IPS-15b (cell line): Measurements from ENCODE around the gene GMDS.

Source experiments
- H3K27me3 ChIP-seq: one replicate; pipeline ENCODE4 v1.6.1; 2013; ENCODE audit warnings: low read length; ENCODE audit not compliant: control insufficient read depth, insufficient read depth
- H3K36me3 ChIP-seq: one replicate; pipeline ENCODE4 v1.6.1; 2013; ENCODE audit warnings: low read length; ENCODE audit not compliant: control insufficient read depth, insufficient read depth
- H3K4me1 ChIP-seq: one replicate; pipeline ENCODE4 v1.6.1; 2013; ENCODE audit warnings: mild to moderate bottlenecking, low read length; ENCODE audit not compliant: control insufficient read depth, insufficient read depth
- H3K4me3 ChIP-seq: one replicate; pipeline ENCODE4 v1.5.1; 2013; ENCODE audit warnings: low read depth, low read length
- H3K9ac ChIP-seq: one replicate; pipeline ENCODE4 v1.6.1; 2013; ENCODE audit warnings: low read depth, mild to moderate bottlenecking, low read length
- H3K9me3 ChIP-seq: one replicate; pipeline ENCODE4 v1.6.1; 2013; ENCODE audit warnings: mild to moderate bottlenecking, low read length; ENCODE audit not compliant: control insufficient read depth, insufficient read depth

The GMDS gene

GRCh38 chr6:1869769-1870168, 375.6 kb downstream of the GMDS start:
- Histone ChIP-seq H3K9ac (no peak overlapping the region), H3K9me3 (no peaks in the 10 kb centered on the region), H3K4me1 (peaks cover 31% of the 10 kb centered on the region), H3K36me3 (no peaks in the 10 kb centered on the region), H3K27me3 (no peaks in the 10 kb centered on the region), H3K4me3 (no peak overlapping the region)

DNA sequence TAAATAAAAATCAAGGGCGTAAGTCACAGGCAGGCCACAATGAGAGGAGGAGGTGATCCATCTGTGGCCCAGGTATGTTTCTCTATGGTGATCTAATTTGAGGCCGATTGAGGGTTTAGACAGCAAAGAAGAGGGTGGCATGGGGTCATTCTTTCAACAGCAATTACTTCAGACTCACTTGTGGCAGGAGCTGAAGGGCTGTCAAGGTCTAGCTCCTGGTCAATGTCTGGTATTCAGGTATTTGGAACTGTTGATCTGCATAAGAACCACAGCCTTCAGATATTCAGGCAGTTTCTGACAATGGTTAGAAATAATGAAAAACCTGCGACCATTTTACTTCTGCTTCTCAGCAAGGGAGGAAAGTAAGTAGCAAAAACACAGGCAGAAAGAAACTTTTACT, 376.1 kb downstream of the GMDS start:
- Histone ChIP-seq H3K4me3 (no peak overlapping the region), H3K4me1 (peaks cover 33% of the 10 kb centered on the region), H3K36me3 (no peaks in the 10 kb centered on the region), H3K9me3 (no peaks in the 10 kb centered on the region), H3K27me3 (no peaks in the 10 kb centered on the region), H3K9ac (no peak overlapping the region)

DNA sequence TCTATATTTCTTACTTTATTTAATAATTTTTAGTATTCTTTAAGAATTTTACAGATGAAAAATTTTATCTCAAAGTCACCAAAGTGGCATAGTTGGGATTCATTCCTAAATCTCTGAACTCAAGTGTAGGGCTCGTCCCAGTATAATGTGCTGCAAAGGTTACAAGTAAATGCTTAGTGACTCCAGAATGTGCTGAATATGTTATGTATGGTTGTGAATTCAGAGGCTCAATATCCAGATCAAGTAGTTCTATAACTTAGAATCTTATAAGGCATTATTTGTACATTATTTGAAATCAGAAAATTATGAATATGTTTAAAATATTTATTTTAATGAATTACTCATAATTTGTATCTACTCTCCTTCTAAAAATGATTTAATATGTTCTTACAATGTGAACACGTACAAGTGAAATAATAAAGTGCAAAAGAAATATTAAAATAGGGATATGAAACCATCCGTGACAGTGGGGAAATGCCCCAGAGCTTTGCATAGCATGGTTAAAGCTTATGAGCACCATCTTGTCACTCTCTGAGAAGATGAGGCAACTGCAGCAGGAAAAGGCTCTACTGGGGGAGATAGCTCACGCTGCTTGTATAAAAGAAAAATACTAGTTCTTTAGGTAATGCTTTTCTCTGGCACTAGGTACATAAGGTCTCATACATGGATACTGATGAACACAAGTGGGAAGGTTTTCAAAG, 376.7 kb downstream of the GMDS start:
- no peaks in the 10 kb centered on the region for H3K27me3 ChIP-seq
- H3K9ac ChIP-seq = no peak overlapping the region
- no peaks in the 10 kb centered on the region for H3K36me3 ChIP-seq
- no peak overlapping the region for H3K4me3 ChIP-seq
- peaks cover 33% of the 10 kb centered on the region for H3K4me1 ChIP-seq
- H3K9me3 ChIP-seq = no peaks in the 10 kb centered on the region

GRCh38 chr6:1867197-1867596, 378.2 kb downstream of the GMDS start:
- Histone ChIP-seq H3K9ac (no peak overlapping the region), H3K4me3 (no peak overlapping the region), H3K4me1 (peaks cover 29% of the 10 kb centered on the region)

GRCh38 chr6:1865585-1865984, 379.8 kb downstream of the GMDS start:
- H3K36me3 ChIP-seq = no peaks in the 10 kb centered on the region
- H3K4me3 ChIP-seq = no peak overlapping the region
- H3K4me1 ChIP-seq = peaks cover 24% of the 10 kb centered on the region
- no peaks in the 10 kb centered on the region for H3K27me3 ChIP-seq
- no peaks in the 10 kb centered on the region for H3K9me3 ChIP-seq
- no peak overlapping the region for H3K9ac ChIP-seq

More at GRCh38 chr6:1867197-1867596, 378.2 kb downstream of the GMDS start:
- H3K27me3 ChIP-seq = no peaks in the 10 kb centered on the region
- H3K9me3 ChIP-seq = no peaks in the 10 kb centered on the region
- no peaks in the 10 kb centered on the region for H3K36me3 ChIP-seq

GRCh38 chr6:1864496-1864895, 380.9 kb downstream of the GMDS start:
- Histone ChIP-seq H3K9ac (no peak overlapping the region), H3K4me3 (no peak overlapping the region), H3K4me1 (peaks cover 16% of the 10 kb centered on the region), H3K27me3 (no peaks in the 10 kb centered on the region), H3K9me3 (no peaks in the 10 kb centered on the region), H3K36me3 (no peaks in the 10 kb centered on the region)

- H3K4me1 ChIP-seq = peaks cover 10% of the 10 kb centered on the region
- no peak overlapping the region for H3K4me3 ChIP-seq
- H3K9me3 ChIP-seq = no peaks in the 10 kb centered on the region
- no peak overlapping the region for H3K9ac ChIP-seq
- no peaks in the 10 kb centered on the region for H3K36me3 ChIP-seq
- H3K27me3 ChIP-seq = no peaks in the 10 kb centered on the region
Observed at GRCh38 chr6:1862411-1862810, 383.0 kb downstream of the GMDS start.

GRCh38 chr6:1860756-1861348, 384.6 kb downstream of the GMDS start:
- no peaks in the 10 kb centered on the region for H3K36me3 ChIP-seq
- H3K9ac ChIP-seq = no peak overlapping the region
- H3K4me1 ChIP-seq = peaks cover 11% of the 10 kb centered on the region
- no peaks in the 10 kb centered on the region for H3K9me3 ChIP-seq
- no peak overlapping the region for H3K4me3 ChIP-seq
- H3K27me3 ChIP-seq = no peaks in the 10 kb centered on the region

DNA sequence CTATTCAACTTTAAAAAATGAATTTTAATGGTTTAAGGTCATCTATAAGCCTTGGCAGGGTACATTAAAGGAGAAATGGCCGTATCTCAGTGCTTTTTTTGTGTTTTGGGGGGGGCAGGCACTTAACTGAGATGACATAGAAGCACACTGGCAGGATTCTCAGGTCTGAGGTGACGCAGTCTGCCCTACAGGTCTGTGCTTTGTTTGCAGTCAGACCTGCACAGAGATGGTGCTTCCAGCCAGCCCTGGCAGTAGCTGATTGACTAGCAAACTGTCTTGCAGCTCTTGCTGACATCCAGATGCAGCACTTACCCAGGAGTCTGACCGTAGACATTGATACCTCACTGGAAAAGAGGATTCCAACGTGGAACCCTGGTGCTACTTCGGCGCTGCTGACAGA, 386.5 kb downstream of the GMDS start:
- H3K4me3 ChIP-seq = no peak overlapping the region
- H3K36me3 ChIP-seq = no peaks in the 10 kb centered on the region
- H3K27me3 ChIP-seq = no peaks in the 10 kb centered on the region
- no peak overlapping the region for H3K9ac ChIP-seq
- H3K4me1 ChIP-seq = peaks cover 6% of the 10 kb centered on the region
- no peaks in the 10 kb centered on the region for H3K9me3 ChIP-seq

DNA sequence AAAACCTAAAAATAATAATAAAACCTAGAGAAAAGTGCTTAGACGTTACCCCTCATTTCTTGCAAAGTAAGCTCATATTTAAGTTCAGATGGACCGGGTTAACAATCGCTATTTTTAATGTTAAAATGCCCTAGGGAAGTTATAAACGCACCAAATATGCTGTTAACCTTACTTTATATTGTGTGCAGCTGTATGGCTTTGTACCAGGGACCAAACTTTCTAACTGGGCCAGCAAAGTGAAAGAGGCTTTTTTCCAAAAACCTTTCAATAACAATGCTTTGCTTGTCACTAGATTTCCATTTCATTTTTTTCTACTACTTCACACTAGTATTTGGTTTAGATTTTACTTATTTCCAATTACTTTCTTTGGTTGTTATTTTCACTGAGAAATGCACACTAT, 387.2 kb downstream of the GMDS start:
- H3K4me3 ChIP-seq = no peak overlapping the region
- no peaks in the 10 kb centered on the region for H3K27me3 ChIP-seq
- H3K4me1 ChIP-seq = peaks cover 6% of the 10 kb centered on the region
- H3K9ac ChIP-seq = no peak overlapping the region
- H3K36me3 ChIP-seq = no peaks in the 10 kb centered on the region
- H3K9me3 ChIP-seq = no peaks in the 10 kb centered on the region

- H3K36me3 ChIP-seq = no peaks in the 10 kb centered on the region
- H3K27me3 ChIP-seq = no peaks in the 10 kb centered on the region
- no peaks in the 10 kb centered on the region for H3K9me3 ChIP-seq
- H3K9ac ChIP-seq = no peak overlapping the region
- no peak overlapping the region for H3K4me3 ChIP-seq
- peaks cover 6% of the 10 kb centered on the region for H3K4me1 ChIP-seq
Observed at GRCh38 chr6:1856381-1856780, 389.0 kb downstream of the GMDS start.

DNA sequence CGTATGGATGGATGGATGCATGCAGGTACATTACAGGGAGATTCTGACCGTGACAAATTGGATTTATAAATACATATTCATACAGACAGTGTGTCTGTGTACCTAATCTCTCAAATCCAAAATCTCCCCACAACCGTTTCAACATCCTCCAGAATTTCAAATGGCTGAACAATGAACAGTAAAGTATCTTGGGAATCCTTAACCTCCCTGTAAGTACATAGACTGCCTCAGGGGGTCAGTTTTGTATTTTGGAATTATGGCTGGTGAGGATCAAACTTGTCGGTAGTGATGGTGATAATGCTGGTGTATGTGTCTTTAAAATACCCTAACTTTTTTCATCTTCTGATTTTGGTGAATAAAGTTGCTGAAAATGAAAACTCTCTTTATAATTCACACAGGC, 389.5 kb downstream of the GMDS start:
- H3K9ac ChIP-seq = no peak overlapping the region
- no peak overlapping the region for H3K4me3 ChIP-seq
- no peaks in the 10 kb centered on the region for H3K9me3 ChIP-seq
- H3K27me3 ChIP-seq = no peaks in the 10 kb centered on the region
- H3K4me1 ChIP-seq = peaks cover 6% of the 10 kb centered on the region
- H3K36me3 ChIP-seq = no peaks in the 10 kb centered on the region
